Left hindlimb (tissue), 1 donor: ENCODE data around the gene OASL.
"Not testable (repeated sequence)": the region's sequence is repeated elsewhere in the genome, so short reads cannot be mapped to it uniquely, and the experiment has no call there.

ENCODE experiments used
- DNase-seq: peaks from one replicate; pipeline ENCODE4 v3.0.0-alpha.2; 2018

OASL gene

GRCh38 chr12:121038861-121039668 is at the start of gene OASL:
Gene OASL (minus strand): TSS chr12:121039246. CDS start chr12:121038971, 275 bp downstream.
- DNase-seq, result no peak

GRCh38 chr12:121088195-121088585 is 49.1 kb upstream of the OASL start:
- no peak for DNase-seq

GRCh38 chr12:121087467-121088194 is 48.6 kb upstream of the OASL start:
- DNase-seq, result no peak

- no peak for DNase-seq
These were observed 47.8 kb upstream of the OASL start for GRCh38 chr12:121086781-121087295.

- DNase-seq, result no peak
These were observed 46.7 kb upstream of the OASL start for GRCh38 chr12:121085506-121086353.

GRCh38 chr12:121085069-121085468 is 46.0 kb upstream of the OASL start:
- no peak for DNase-seq

GRCh38 chr12:121084229-121084628 is 45.2 kb upstream of the OASL start:
- no peak for DNase-seq

GRCh38 chr12:121080909-121081308 is 41.9 kb upstream of the OASL start:
- no peak for DNase-seq

GRCh38 chr12:121079736-121080272 is 40.8 kb upstream of the OASL start:
- DNase-seq, result no peak

- DNase-seq, result not testable (repeated sequence)
These were observed 38.4 kb upstream of the OASL start for GRCh38 chr12:121077440-121077839.

- not testable (repeated sequence) for DNase-seq
These were observed 36.9 kb upstream of the OASL start for GRCh38 chr12:121075911-121076310.

GRCh38 chr12:121072147-121072546 is 33.1 kb upstream of the OASL start:
- DNase-seq, result no peak

GRCh38 chr12:121069206-121069605 is 30.2 kb upstream of the OASL start:
- no peak for DNase-seq

- no peak for DNase-seq
These were observed 26.3 kb upstream of the OASL start for GRCh38 chr12:121065345-121065744.

- DNase-seq, result not testable (repeated sequence)
These were observed 25.5 kb upstream of the OASL start for GRCh38 chr12:121064586-121064985.

- no peak for DNase-seq
These were observed 25.1 kb upstream of the OASL start for GRCh38 chr12:121064116-121064515.

- DNase-seq, result no peak
These were observed 23.5 kb upstream of the OASL start for GRCh38 chr12:121062391-121063045.

- no peak for DNase-seq
These were observed 22.8 kb upstream of the OASL start for GRCh38 chr12:121061831-121062230.

GRCh38 chr12:121060149-121061001 is 21.3 kb upstream of the OASL start:
- DNase-seq, result peak; percentile 46

GRCh38 chr12:121059031-121059898 is 20.2 kb upstream of the OASL start:
- no peak for DNase-seq
